HG03135 (cell line): ENCODE measurements around the gene IL17RC.

ENCODE experiments used
- ATAC-seq: cut with Tn5 transposase; IDR thresholded peaks from one replicate; pipeline ENCODE4 v1.9.1; 2021; ENCODE audit warnings: mild to moderate bottlenecking, moderate library complexity; ENCODE audit not compliant: unreplicated experiment

The IL17RC gene

GRCh38 chr3:9976721-9977709 lies 60.1 kb downstream of the IL17RC start:
- no peak for ATAC-seq

- no peak for ATAC-seq
Measured at GRCh38 chr3:9978710-9979305, 61.9 kb downstream of the IL17RC start.

- ATAC-seq: no peak
Measured at GRCh38 chr3:9980251-9980650, 63.4 kb downstream of the IL17RC start.
